ENCODE data around the gene PVR.

DNA sequence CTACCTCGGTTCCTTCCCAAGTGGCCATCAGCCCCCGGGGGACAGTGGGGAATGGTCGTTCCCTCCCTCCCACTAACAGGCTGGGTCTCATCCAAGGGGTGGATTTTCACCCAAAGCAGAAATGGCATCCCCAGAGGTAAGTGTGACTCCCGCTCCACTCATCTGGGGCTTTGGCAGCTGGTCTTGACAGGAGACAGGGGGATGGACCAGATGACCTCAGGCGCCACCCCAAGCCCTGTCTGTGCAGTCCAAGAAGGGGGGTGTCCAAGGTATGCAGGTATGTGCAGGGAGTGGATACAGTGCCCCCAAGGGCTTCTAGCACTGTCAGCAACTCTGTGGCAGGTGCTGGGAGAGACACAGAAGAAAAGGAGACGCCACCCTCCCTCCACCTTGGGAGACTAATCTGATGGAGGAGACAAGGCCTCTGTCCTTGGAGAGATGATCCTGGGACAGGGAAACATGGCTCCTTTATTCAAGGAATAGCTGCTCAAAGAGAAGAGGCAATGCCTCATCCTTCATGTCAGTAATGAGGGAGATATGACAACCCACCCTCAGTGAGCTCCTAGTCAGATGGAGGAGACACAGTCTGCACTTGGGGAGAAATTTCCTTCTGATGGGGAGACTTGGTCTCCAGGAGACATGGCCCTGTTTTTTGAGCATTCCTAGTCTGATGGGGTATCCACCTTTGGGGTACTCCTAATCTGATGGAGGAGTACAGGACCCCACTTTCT is 63.0 kb downstream of the PVR start:
- TF ChIP-seq POLR2AphosphoS5 (IDR thresholded peaks at IDR 0.05; ENCODE audit: low read depth, low read length) (no peak), ZBTB33 (IDR thresholded peaks at IDR 0.05; ENCODE audit: borderline replicate concordance, low read depth) (no peak), EP300 (IDR thresholded peaks at IDR 0.05; ENCODE audit: borderline replicate concordance in 1 of 2, low read depth in 1 of 2, low read length in 1 of 2) (no peak), EZH2phosphoT487 (IDR thresholded peaks at IDR 0.05; ENCODE audit: borderline replicate concordance, low read depth) (no peak), CTCF (IDR thresholded peaks at IDR 0.05) (no peak), MAX (IDR thresholded peaks at IDR 0.05; ENCODE audit: low read depth) (no peak)

Measured in SK-N-SH (cell line).